ENCODE data around the gene UBTD1. TPM values are rescaled to one million over a fixed set of nuclear protein-coding genes. Genes with fewer than 3 reads are reported as not detected.

Gene UBTD1
- total RNA-seq, 2 donors from 2014 or later, result 1.7 to 2.1 TPM

DNA sequence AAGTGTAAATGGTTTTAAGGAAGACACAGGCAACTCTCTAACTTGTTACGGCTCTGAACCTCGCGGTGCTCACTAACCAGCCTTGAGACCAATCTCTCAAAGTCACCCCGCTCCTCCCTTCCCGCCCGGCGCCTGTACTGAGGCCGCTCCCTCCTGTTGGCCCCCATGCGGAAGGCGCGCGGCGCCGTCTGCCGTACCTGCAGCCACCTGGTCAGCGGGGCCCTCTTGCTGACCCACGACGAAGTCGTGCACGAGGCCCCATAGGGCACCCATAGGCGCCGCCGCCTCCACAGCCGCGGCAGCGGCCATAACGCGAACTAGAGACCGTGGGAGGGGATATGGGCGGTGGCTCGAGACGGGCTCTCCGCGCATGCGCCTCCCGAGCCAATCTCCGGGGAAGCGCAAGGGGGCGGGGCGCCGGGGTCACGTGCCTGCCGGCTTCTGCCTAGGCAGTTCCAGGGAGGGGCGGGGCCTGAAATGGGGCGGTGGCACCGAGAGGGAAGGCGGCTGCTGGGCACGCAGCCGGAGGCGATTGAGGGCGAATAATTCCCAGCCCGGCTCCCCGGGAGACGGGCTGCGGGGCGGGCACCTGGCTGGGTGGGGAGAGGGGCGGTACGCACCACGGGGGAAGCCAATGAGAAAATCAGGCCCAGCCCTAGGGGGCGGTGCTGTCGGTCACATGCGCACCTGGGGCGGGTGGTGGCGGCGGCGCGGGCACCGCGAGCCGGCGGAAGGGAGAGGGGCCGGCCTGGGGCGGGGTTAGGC lies 466 bp upstream of the UBTD1 start, which contains the start of gene MMS19:
Gene MMS19 (minus strand): TSS at position 347 of the 765 bp plus-strand sequence. CDS start 38 bp downstream, at position 309.
- Mint-ChIP-seq H3K27ac (peak within 1 kb of the TSS; percentile 93), H3K27me3 (peaks cover 14% of the 10 kb centered on the region), H3K9me3 (no peaks in the 10 kb centered on the region), H3K36me3 (ENCODE audit: low read depth) (peaks cover 46% of the 10 kb centered on the region), H3K4me1 (peaks cover 10% of the 10 kb centered on the region), H3K4me3 (peak within 1 kb of the TSS; percentile 93)
- peak; percentile 92 for ATAC-seq (replicated peaks)

DNA sequence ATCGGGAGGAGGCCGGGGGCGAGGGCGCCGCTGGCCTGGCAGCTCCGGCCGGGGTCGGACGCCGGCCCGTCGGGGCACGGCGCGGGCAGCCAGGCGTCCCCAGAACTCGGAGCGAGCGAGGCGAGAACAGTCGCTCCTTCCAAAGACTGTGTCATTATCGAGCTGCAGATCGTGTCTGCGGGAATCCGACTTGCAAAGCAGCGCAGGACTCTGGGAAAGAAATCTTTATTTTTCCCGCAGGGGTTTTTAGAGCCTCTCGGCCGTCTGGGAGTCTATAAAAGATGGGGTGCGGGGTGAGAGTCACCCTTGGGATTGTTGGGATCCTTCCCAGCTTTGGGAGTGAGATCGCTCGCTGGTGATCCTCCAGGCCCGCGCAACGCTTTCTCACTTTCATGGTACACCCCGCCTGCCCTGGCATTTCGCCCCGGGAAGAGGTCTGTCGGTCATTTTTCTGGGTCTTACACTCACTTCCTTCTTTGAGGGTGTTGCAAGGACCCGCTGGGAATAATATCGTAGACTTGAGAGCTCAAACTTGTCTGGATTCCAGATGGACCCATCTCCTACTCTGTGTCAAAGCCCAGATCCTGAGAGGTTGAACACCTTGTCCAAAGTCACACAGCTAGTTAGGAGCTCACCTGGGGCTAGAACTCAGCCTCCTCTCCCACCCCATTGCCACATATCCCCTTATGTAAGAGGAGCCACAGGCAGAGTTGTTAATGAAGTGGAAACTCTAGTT lies 1.0 kb downstream of the UBTD1 start:
- Mint-ChIP-seq H3K27ac (no peak overlapping the region), H3K4me3 (peak overlapping the region; percentile 29), H3K9me3 (no peaks in the 10 kb centered on the region), H3K36me3 (ENCODE audit: low read depth) (peaks cover 31% of the 10 kb centered on the region), H3K27me3 (peaks cover 14% of the 10 kb centered on the region), H3K4me1 (peaks cover 6% of the 10 kb centered on the region)
- ATAC-seq (replicated peaks), result no peak

DNA sequence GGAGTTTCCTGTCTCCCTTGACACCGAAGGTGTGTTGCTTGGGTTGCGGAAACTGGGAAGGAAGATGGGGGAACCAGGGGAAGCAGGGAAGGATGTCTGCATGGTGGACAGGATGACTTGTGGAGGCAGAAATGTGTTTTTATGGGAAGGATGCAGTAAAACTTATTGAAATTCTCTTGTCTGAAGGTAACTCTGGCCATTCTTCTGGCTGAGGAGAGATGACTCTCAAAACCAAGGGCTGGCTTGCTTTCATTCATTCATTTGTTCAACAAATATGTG lies 1.5 kb downstream of the UBTD1 start:
- Mint-ChIP-seq H3K27ac (no peak overlapping the region), H3K4me1 (peaks cover under 1% of the 10 kb centered on the region), H3K27me3 (peaks cover 14% of the 10 kb centered on the region), H3K36me3 (ENCODE audit: low read depth) (peaks cover 26% of the 10 kb centered on the region), H3K4me3 (peak overlapping the region; percentile 29), H3K9me3 (no peaks in the 10 kb centered on the region)
- ATAC-seq (replicated peaks), result no peak

GRCh38 chr10:97502916-97503315 lies 4.2 kb downstream of the UBTD1 start:
- H3K9me3 Mint-ChIP-seq, result no peaks in the 10 kb centered on the region
- no peaks in the 10 kb centered on the region for H3K4me1 Mint-ChIP-seq
- peaks cover 17% of the 10 kb centered on the region for H3K27me3 Mint-ChIP-seq
- H3K36me3 Mint-ChIP-seq (ENCODE audit: low read depth), result peaks cover 5% of the 10 kb centered on the region
- H3K27ac Mint-ChIP-seq, result no peak overlapping the region
- H3K4me3 Mint-ChIP-seq, result no peak overlapping the region
- ATAC-seq (replicated peaks), result no peak

DNA sequence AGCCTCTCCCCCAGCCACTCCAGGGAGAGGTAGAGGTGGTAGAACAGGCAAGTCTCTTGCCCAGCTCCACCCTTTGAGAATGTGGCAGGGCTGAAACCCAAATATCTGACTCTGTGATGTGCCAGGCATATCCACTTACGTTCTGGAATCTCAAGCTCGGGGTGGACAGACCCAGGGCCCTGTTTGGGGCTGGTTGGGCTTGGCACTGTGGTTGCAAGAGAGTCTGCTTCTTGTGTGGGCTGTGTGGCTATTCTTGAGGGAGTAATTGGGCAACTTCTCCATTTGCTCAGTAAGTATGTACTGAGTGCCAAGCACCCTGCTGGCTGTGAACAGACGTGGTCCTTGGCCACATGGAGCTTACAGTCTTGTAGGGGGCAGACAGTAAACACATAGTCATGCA lies 4.7 kb downstream of the UBTD1 start:
- Mint-ChIP-seq H3K9me3 (no peaks in the 10 kb centered on the region), H3K4me1 (no peaks in the 10 kb centered on the region), H3K27ac (no peak overlapping the region), H3K27me3 (peaks cover 17% of the 10 kb centered on the region), H3K36me3 (ENCODE audit: low read depth) (no peaks in the 10 kb centered on the region), H3K4me3 (no peak overlapping the region)
- ATAC-seq (replicated peaks), result no peak

DNA sequence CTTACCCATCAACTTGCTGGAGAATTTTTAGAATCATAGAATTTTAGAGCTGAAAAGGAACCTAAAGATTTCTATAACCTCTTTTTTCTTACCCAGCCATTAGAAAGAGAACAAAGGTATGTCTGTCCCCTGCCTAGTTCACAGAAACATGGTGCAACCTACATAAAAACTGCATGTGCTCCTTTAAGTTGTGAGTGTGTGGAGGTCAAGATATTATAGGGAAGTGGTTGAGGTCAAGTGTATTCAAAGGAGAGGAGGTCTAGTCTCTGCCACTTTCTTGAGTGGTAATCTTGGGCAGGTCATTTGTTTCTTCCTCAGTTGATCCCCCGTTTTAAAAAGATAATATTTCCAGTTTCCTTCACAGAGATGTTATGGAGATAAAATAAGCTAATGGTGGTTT lies 6.4 kb downstream of the UBTD1 start:
- Mint-ChIP-seq H3K36me3 (ENCODE audit: low read depth) (no peaks in the 10 kb centered on the region), H3K27ac (no peak overlapping the region), H3K27me3 (peaks cover 17% of the 10 kb centered on the region), H3K4me3 (no peak overlapping the region), H3K4me1 (no peaks in the 10 kb centered on the region), H3K9me3 (no peaks in the 10 kb centered on the region)
- ATAC-seq (replicated peaks), result no peak

GRCh38 chr10:97506199-97506991 lies 7.7 kb downstream of the UBTD1 start:
- no peaks in the 10 kb centered on the region for H3K36me3 Mint-ChIP-seq (ENCODE audit: low read depth)
- H3K4me1 Mint-ChIP-seq, result no peaks in the 10 kb centered on the region

GRCh38 chr10:97508342-97508741 lies 9.6 kb downstream of the UBTD1 start:
- H3K4me3 Mint-ChIP-seq, result no peak overlapping the region
- ATAC-seq (replicated peaks), result no peak
- no peak overlapping the region for H3K27ac Mint-ChIP-seq
- no peaks in the 10 kb centered on the region for H3K4me1 Mint-ChIP-seq
- peaks cover 6% of the 10 kb centered on the region for H3K27me3 Mint-ChIP-seq
- no peaks in the 10 kb centered on the region for H3K9me3 Mint-ChIP-seq
- H3K36me3 Mint-ChIP-seq (ENCODE audit: low read depth), result no peaks in the 10 kb centered on the region

More at GRCh38 chr10:97506199-97506991, 7.7 kb downstream of the UBTD1 start:
- Mint-ChIP-seq H3K4me3 (no peak overlapping the region), H3K27me3 (peaks cover 9% of the 10 kb centered on the region), H3K9me3 (no peaks in the 10 kb centered on the region), H3K27ac (no peak overlapping the region)
- peak; percentile 77 for ATAC-seq (replicated peaks)

DNA sequence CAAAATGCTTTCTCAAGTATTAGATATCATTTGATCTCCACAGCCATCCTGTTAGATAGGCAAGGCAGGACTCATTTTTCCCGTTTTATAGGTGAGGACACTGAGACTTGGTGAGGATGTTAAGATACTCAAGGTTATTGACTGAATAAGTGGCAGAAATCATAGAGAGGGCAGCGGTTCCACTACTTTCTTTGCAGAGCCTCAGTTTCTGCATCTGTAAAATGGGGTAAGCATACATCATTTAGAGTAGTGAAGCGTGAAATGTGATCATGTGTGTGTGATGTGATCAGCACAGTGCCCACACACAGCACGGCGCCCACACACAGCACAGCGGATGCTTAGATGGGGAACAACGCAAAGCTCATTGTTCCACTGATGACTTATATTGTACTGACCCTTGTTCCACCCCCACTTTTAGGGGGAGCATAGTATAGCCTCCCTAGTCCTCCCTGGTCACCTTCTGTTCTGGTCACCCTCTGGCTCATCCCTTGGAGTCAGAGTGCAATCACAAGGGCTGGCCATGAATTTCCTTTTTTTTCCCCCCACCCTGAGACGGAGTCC lies 10.5 kb downstream of the UBTD1 start:
- Mint-ChIP-seq H3K4me3 (no peak overlapping the region), H3K4me1 (no peaks in the 10 kb centered on the region), H3K9me3 (no peaks in the 10 kb centered on the region), H3K27me3 (peaks cover 8% of the 10 kb centered on the region), H3K36me3 (ENCODE audit: low read depth) (no peaks in the 10 kb centered on the region), H3K27ac (peak overlapping the region; percentile 6)
- ATAC-seq (replicated peaks), result peak; percentile 39

DNA sequence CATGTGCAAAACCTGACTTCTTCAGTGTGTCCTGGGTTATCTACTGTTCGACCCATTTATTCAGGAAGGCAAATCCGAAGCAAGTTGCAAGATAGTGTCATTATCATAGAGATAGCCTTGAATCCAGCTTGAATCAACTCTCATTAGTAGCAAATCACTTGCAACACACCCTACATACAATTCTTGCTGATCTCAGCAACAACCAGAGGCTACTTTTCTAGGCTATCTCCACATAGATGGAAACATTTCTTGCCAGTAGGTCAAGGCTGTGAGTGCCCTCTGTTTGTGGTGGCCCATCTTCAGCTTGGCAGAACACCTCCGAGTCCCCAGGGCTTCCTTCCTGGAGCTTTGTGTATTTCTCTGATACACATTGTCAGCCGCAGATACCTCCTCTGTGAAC lies 12.0 kb downstream of the UBTD1 start:
- no peak for ATAC-seq (replicated peaks)
- peaks cover 10% of the 10 kb centered on the region for H3K27me3 Mint-ChIP-seq
- H3K4me1 Mint-ChIP-seq, result no peaks in the 10 kb centered on the region

DNA sequence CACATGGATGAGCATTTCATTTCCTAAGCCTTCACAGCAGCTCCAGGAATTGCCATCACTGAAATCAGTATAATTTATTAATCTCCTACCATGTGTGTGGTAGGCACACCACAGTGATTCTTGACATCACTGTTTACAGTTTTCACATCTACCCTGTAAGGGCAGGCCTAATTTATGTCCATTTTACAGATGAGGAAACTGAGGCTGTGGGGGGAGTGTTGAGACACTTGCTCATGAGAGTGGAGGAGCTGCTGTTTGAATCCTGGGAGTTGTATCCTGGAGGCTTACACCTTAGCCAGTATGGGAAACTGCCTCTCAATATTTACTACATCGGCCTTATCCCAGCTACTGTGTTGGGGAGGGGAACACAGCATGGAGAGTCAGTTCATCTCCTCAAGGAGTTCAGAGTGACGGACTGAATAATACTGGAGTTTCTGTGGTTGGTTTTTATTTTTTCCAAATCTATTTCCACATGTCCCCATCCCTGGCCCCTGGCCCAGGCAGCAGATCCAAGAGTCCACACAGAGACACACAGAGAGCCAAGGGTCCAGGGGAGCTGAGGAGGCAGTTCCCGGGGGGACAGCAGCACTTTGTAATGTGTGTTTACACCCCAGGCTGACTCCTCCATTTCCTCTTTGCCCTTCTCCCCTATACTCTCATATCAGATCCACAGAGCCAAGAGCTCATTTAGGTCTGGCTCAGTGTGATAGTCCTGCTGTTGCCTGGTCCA lies 13.2 kb downstream of the UBTD1 start:
- Mint-ChIP-seq H3K27ac (peak overlapping the region; percentile 34), H3K36me3 (ENCODE audit: low read depth) (no peaks in the 10 kb centered on the region), H3K9me3 (no peaks in the 10 kb centered on the region), H3K4me3 (no peak overlapping the region), H3K27me3 (peaks cover 7% of the 10 kb centered on the region), H3K4me1 (no peaks in the 10 kb centered on the region)
- ATAC-seq (replicated peaks), result no peak

More for the DNA sequence above, 12.0 kb downstream of the UBTD1 start:
- Mint-ChIP-seq H3K4me3 (no peak overlapping the region), H3K27ac (no peak overlapping the region), H3K36me3 (ENCODE audit: low read depth) (no peaks in the 10 kb centered on the region), H3K9me3 (no peaks in the 10 kb centered on the region)

DNA sequence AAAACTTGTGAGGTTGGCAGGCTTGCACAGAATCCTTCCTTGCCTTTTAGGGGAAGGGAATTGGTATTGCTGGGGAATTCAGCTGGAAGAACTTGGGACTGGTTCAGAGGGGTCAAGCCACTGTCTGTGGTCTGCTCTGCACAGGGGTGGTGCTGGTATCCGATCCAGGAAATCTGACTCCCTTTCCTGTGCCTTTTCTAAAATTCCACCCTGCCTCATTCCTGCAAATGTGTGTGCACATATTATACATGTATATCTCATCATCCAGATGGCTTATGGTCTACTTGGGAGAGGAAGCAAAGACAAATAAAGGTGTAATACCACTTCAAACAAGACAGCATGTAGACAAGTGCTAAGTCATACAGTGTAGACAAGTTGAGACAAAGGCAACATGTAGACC lies 14.3 kb downstream of the UBTD1 start:
- no peak overlapping the region for H3K27ac Mint-ChIP-seq
- no peaks in the 10 kb centered on the region for H3K9me3 Mint-ChIP-seq
- no peaks in the 10 kb centered on the region for H3K4me1 Mint-ChIP-seq
- H3K4me3 Mint-ChIP-seq, result no peak overlapping the region
- H3K27me3 Mint-ChIP-seq, result peaks cover 7% of the 10 kb centered on the region
- no peaks in the 10 kb centered on the region for H3K36me3 Mint-ChIP-seq (ENCODE audit: low read depth)
- no peak for ATAC-seq (replicated peaks)

- H3K9me3 Mint-ChIP-seq, result no peaks in the 10 kb centered on the region
- no peaks in the 10 kb centered on the region for H3K36me3 Mint-ChIP-seq (ENCODE audit: low read depth)
- no peaks in the 10 kb centered on the region for H3K4me1 Mint-ChIP-seq
- no peak for ATAC-seq (replicated peaks)
- no peak overlapping the region for H3K27ac Mint-ChIP-seq
- peaks cover 7% of the 10 kb centered on the region for H3K27me3 Mint-ChIP-seq
- H3K4me3 Mint-ChIP-seq, result no peak overlapping the region
Measured at GRCh38 chr10:97514344-97514743, 15.6 kb downstream of the UBTD1 start.

All from activated T-helper 17 cell treated with anti-CD3 and anti-CD28 coated beads, Interleukin-2, amount 50 U/mL, for 72 hours (primary cell).